Aorta (tissue), 4 donors: ENCODE measurements around the gene AFP. TPM values are rescaled to one million over a fixed set of nuclear protein-coding genes. Genes with fewer than 3 reads are reported as not detected.

Source experiments
- polyA plus RNA-seq, 2 donors: library from polyadenylated mRNA; stranded (reverse); fragments of 200-250 nt; gene quantifications; one replicate each; pipeline ENCODE4 v1.2.3, GENCODE V29; 2013
- total RNA-seq, 2 donors: library from RNA; stranded (reverse); fragmentation: NEBNext Ultra II Directional; extraction: Animal tissue kit (Norgen Biotek cat#: 25700); gene quantifications; one replicate each; pipeline ENCODE4 v1.2.1, GENCODE V29; 2021
- donor health status: healthy with polysubstance abuse.
- donor health status: Bipolar disorder and iron deficiency.
- donor health status: DM: no; HTN: no; CAD: no.
- donor health status: DM: yes; HTN: yes; CAD: no.

AFP gene
- total and polyA plus RNA-seq, 4 donors = 0.99 TPM; not detected in 3

Other genes with a start within 250 kb of the AFP start
- 10 to 100 TPM; 59.4 to 67.1 TPM for gene ANKRD17, start 177.4 kb upstream of the AFP start, total RNA-seq
- 10 to 100 TPM in 1 of 2 donors, 1 to 10 TPM in 1; 4.9 to 10.6 TPM for gene ANKRD17, start 177.4 kb upstream of the AFP start, polyA plus RNA-seq
- 1 to 10 TPM in 1 of 2 donors, under 1 TPM in 1; 0.84 to 1.4 TPM for gene ALB, start 31.9 kb upstream of the AFP start, total RNA-seq
- gene ALB, start 31.9 kb upstream of the AFP start, polyA plus RNA-seq = 1 to 10 TPM in 1 of 2 donors, under 1 TPM in 1; 0.84 to 3.8 TPM
- not detected for gene AFM, start 45.5 kb downstream of the AFP start, total RNA-seq
- gene AFM, start 45.5 kb downstream of the AFP start, polyA plus RNA-seq = not detected
- not detected for gene RASSF6, start 184.2 kb downstream of the AFP start, total RNA-seq
- 1 to 10 TPM in 1 of 2 donors, not detected in 1; 3.0 TPM for gene RASSF6, start 184.2 kb downstream of the AFP start, polyA plus RNA-seq